ENCODE results near the gene HIPK4. TPM values are rescaled to one million over a fixed set of nuclear protein-coding genes. Genes with fewer than 3 reads are reported as not detected.

The HIPK4 gene
- total RNA-seq, 1 donor from 2014 or later = 0.30 TPM

DNA sequence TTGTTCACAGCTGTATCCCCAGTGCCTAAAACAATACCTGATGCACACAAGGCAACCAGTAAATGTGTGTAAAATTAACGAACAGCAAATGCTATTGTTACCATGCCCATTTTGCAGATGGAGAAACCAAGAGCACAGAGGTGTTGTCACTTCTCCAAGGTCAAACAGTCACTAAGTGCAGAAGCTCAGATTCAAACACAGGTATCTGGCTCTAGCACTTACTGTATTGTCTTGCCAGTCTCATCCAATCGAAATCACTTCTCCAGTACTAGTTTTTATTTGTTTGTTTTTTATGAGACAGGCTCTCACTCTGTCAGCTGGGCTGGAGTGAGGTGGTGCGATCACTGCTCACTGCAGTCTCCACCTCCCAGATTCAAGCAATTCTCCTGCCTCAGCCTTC lies 27.8 kb downstream of the HIPK4 start:
- Mint-ChIP-seq H3K27ac (ENCODE audit: unreplicated experiment) (no peak overlapping the region), H3K4me3 (peak overlapping the region; percentile 44), H3K27me3 (ENCODE audit: low read depth) (no peaks in the 10 kb centered on the region), H3K36me3 (ENCODE audit: low read depth) (peaks cover 4% of the 10 kb centered on the region), H3K4me1 (peaks cover 14% of the 10 kb centered on the region), H3K9me3 (no peaks in the 10 kb centered on the region)
- no peak for TF ChIP-seq CTCF (conservative IDR thresholded peaks at IDR 0.05)
- no peak for DNase-seq (ENCODE audit: low read depth, low spot score)

DNA sequence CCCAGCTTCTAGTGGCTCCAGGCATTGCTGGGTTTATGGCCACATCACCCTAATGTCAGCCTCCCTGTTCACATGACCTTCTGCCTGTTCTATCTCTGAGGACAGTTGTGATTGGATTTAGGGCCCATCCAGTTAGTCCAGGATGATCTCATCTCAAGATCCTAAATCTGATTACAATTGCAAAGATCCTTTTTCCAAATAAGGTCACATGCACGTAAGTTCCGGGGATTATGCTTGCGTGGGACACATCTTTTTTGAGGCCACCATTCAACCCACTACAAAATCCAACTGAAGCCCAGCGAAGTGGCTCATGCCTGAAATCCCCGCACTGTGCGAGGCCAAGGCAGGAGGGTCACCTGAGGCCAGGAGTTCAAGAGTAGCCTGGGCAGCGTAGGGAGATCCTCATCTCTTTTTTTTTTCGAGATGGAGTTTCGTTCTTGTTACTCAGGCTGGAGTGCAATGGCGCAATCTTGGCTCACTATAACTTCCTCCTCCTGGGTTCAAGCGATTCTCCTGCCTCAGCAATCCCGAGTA lies 29.2 kb downstream of the HIPK4 start:
- TF ChIP-seq CTCF (conservative IDR thresholded peaks at IDR 0.05) = no peak
- no peak for DNase-seq (ENCODE audit: low read depth, low spot score)
- H3K36me3 Mint-ChIP-seq (ENCODE audit: low read depth) = no peaks in the 10 kb centered on the region
- no peak overlapping the region for H3K4me3 Mint-ChIP-seq
- H3K4me1 Mint-ChIP-seq = peaks cover 7% of the 10 kb centered on the region
- H3K27ac Mint-ChIP-seq (ENCODE audit: unreplicated experiment) = no peak overlapping the region
- H3K27me3 Mint-ChIP-seq (ENCODE audit: low read depth) = no peaks in the 10 kb centered on the region
- no peaks in the 10 kb centered on the region for H3K9me3 Mint-ChIP-seq

DNA sequence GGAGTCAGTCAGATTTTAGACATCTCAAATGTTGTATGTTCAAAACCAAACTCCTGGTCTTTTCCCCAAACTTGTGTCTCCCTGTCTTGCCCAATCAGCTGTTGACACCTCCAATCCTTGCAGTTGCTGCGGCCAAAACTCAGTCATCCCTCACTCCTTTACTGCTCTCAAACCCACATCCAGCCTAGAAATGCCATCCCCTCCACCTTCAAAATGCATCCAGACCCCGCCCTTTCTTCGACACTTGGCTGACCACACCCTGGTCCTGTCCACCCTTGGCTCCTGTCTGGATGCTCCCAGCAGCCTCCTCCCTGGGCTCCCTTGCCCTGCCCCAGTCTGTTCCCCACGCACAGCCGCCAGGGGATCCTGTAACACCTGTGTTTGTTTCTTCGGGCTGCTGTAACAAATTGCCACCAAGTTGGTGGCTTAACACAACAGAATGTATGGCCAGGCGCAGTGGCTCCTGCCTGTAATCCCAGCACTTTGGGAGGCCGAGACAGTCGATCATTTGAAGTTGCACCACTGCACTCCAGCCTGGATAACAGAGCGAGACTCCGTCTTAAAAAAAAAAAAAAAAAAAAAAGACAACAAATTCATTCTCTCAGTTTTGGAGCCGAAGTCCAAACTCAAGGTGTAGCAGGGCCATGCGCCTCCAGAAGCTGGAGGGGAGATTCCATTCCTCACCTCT lies 29.8 kb downstream of the HIPK4 start:
- Mint-ChIP-seq H3K4me1 (peaks cover 3% of the 10 kb centered on the region), H3K27me3 (ENCODE audit: low read depth) (no peaks in the 10 kb centered on the region), H3K36me3 (ENCODE audit: low read depth) (no peaks in the 10 kb centered on the region), H3K27ac (ENCODE audit: unreplicated experiment) (no peak overlapping the region), H3K4me3 (no peak overlapping the region), H3K9me3 (no peaks in the 10 kb centered on the region)
- DNase-seq (ENCODE audit: low read depth, low spot score) = no peak
- TF ChIP-seq CTCF (conservative IDR thresholded peaks at IDR 0.05) = no peak

- H3K4me3 Mint-ChIP-seq = peak overlapping the region; percentile 47
- H3K27me3 Mint-ChIP-seq (ENCODE audit: low read depth) = no peaks in the 10 kb centered on the region
- no peak for TF ChIP-seq CTCF (conservative IDR thresholded peaks at IDR 0.05)
- no peak for DNase-seq (ENCODE audit: low read depth, low spot score)
- no peaks in the 10 kb centered on the region for H3K36me3 Mint-ChIP-seq (ENCODE audit: low read depth)
- no peaks in the 10 kb centered on the region for H3K9me3 Mint-ChIP-seq
- H3K4me1 Mint-ChIP-seq = no peaks in the 10 kb centered on the region
- no peak overlapping the region for H3K27ac Mint-ChIP-seq (ENCODE audit: unreplicated experiment)
Measured at GRCh38 chr19:40358773-40359172, 31.2 kb downstream of the HIPK4 start.

DNA sequence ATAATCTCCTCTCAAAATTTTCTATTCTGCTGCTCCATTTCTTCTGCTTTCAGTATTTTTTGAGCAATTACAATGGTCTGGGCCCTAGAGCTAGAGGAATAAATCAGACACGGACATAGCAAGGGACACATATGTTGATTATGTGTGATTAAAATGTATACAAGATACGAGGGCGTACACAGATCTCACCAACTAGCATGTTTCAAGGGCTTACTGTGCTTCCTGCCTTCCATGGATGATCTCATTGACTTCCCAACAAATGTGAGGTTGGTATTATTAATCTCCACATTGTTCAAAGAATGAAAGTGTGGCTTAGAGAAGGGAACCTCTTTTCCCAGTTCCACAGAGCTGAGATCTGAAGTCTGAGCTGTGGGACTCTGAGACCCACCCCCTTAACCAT lies 32.3 kb downstream of the HIPK4 start:
- no peak overlapping the region for H3K4me3 Mint-ChIP-seq
- no peaks in the 10 kb centered on the region for H3K4me1 Mint-ChIP-seq
- no peak for DNase-seq (ENCODE audit: low read depth, low spot score)
- no peaks in the 10 kb centered on the region for H3K9me3 Mint-ChIP-seq
- no peaks in the 10 kb centered on the region for H3K27me3 Mint-ChIP-seq (ENCODE audit: low read depth)
- no peak for TF ChIP-seq CTCF (conservative IDR thresholded peaks at IDR 0.05)
- no peaks in the 10 kb centered on the region for H3K36me3 Mint-ChIP-seq (ENCODE audit: low read depth)
- H3K27ac Mint-ChIP-seq (ENCODE audit: unreplicated experiment) = no peak overlapping the region

All from neural crest cell (in vitro differentiated cells).